ENCODE data around the gene INO80.

GRCh38 chr15:41080144-41080543 is 35.9 kb downstream of the INO80 start:
- TF ChIP-seq CTCF (IDR thresholded peaks at IDR 0.05) (no peak), POLR2AphosphoS5 (IDR thresholded peaks at IDR 0.05) (no peak), EP300 (IDR thresholded peaks at IDR 0.05) (no peak), POLR2A (IDR thresholded peaks at IDR 0.05) (no peak)

Measured in sigmoid colon (tissue), 4 donors.